Mesenteric fat pad (tissue), 1 donor: Measurements from ENCODE around the gene RAB4A. TPM values are rescaled to one million over a fixed set of nuclear protein-coding genes. Genes with fewer than 3 reads are reported as not detected.
"Not testable (repeated sequence)": the region's sequence is repeated elsewhere in the genome, so short reads cannot be mapped to it uniquely, and the experiment has no call there.

Source experiments
- DNase-seq: peaks from one replicate; pipeline ENCODE4 v3.0.0-alpha.2; 2020; ENCODE audit warnings: low spot score
- total RNA-seq: library from RNA; stranded (reverse); fragmentation: NEBNext Ultra II Directional; extraction: Animal tissue kit (Norgen Biotek cat#: 25700); gene quantifications from one replicate; pipeline ENCODE4 v1.2.1, GENCODE V29; 2021
- donor health status: DM: yes; HTN: yes; CAD: no.

Gene RAB4A
- total RNA-seq, 1 donor from 2014 or later: 50.2 TPM

DNA sequence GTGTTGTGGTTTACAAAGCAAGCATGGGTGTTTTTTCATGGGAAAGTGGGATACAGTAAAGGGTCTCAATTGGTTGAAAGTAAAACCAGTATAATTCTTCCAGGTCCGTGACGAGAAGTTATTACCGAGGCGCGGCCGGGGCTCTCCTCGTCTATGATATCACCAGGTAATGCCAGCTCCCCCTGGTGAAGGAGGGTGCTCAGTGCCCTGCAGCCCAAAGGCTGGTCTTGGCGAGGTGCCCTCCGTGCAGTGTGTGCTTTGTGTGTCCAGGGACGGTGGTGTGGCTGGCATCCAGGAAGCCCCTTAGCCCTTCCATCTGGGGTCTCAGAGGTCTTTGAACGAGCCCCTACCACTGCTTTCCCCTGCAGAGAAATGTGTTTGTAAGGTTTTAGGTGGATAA is 24.8 kb downstream of the RAB4A start:
- DNase-seq: no peak

- no peak for DNase-seq
These were observed 25.6 kb downstream of the RAB4A start for GRCh38 chr1:229296541-229296941.

- DNase-seq: no peak
These were observed 26.8 kb downstream of the RAB4A start for GRCh38 chr1:229297746-229298145.

GRCh38 chr1:229298420-229298819 is 27.5 kb downstream of the RAB4A start:
- no peak for DNase-seq

DNA sequence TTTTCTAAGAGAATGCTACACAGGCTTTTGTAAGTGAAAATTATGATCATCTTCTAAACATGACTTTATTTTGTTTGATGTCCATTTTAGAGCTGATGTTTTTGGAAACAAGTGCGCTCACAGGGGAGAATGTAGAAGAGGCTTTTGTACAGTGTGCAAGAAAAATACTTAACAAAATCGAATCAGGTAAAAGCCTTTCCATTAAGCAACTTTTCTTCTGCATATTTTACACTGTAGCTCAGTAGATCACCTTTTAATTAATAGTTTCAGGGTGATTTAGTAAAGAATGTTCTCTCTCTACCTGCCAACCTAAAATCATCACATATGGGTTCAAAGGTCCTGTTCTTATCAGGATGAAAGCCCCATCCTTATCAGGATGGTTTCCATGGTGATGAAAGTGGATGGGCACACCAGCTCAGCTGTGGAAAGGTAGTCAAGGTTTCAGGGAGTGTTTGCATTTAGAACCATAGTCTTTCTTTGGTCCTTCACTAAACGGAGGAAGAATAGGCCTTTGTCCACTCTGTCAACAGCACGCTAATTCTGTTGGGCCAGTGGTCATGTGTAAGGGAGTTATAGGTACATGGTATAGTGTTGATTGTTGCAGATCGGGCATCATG is 28.1 kb downstream of the RAB4A start:
- no peak for DNase-seq

- DNase-seq: no peak
These were observed 29.3 kb downstream of the RAB4A start for GRCh38 chr1:229300099-229300757.

DNA sequence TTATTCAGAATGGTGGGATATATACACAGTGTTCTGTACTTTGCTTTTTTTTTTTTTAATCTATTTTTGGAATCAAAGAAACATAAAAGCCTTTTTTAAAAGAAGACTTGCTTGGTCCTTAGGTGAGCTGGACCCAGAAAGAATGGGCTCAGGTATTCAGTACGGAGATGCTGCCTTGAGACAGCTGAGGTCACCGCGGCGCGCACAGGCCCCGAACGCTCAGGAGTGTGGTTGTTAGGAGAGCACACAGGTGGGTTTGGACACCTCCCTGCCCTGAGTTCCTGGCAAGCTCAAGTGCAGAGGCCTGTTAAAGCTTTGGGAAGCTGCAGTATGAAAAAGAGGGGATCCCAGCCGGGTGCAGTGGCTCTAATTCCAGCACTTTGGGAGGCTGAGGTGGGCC is 31.8 kb downstream of the RAB4A start:
- no peak for DNase-seq

- DNase-seq: no peak
These were observed 32.9 kb downstream of the RAB4A start for GRCh38 chr1:229303855-229304254.

GRCh38 chr1:229305392-229305791 is 34.5 kb downstream of the RAB4A start:
- DNase-seq: no peak

GRCh38 chr1:229309074-229309473 is 38.2 kb downstream of the RAB4A start:
- no peak for DNase-seq

GRCh38 chr1:229309684-229310083 is 38.8 kb downstream of the RAB4A start:
- DNase-seq: no peak

DNA sequence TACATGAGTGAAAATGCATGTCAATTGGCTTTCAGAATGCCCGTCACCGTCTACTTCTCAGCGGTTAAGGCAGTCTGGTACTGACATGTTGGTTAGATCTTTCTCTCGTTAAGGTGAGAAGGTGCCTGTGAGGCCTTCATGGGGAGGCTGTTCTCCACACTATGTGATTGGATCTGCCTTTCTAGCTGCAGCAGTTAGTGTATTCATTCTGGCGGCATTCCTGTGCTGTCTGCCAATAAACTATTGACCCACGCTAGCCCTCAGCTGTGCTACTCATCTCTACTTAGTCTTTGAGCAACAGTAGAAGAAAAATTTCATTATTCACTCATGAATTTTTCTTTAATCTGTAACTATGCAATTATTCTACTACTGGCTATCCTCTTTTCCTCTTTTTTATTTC is 39.9 kb downstream of the RAB4A start:
- DNase-seq: no peak

DNA sequence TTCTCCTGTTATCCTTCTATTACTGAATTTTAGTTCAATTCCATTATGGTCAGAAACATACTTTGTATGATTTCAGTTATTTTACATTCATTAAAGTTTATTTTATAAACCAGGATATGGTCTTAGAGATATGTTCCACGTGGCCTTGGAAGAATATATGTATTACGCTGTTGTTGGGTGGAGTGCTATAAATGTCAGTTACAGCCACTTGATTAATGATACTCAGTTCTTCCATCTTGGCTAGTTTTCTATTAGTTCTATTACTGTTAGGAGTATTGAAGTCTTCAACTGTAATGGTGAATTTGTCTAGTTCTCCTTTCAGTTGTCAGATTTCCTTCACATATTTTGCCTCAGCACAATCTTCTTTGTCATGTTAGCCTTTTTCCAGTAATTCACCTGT is 45.3 kb downstream of the RAB4A start:
- no peak for DNase-seq

DNA sequence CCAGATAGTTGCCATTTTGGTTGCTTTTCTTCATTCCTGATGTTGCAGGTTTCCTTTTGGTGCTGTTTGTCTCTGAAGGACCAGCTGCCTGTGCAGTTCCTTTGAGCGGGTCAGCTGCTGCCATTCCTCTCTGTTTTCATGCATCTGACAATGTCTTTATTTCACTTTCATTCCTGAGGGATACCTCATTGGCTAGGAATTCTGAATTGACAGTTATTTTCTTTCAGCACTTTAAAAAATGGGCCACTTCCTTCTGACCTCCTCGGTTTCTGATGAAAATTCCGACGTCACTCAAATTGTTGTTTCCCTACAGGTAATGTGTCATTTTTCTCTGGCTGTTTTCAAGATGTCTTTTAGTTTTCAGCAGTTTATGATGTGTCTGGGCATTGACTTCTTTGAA is 47.1 kb downstream of the RAB4A start:
- no peak for DNase-seq

- DNase-seq: no peak
These were observed 48.6 kb downstream of the RAB4A start for GRCh38 chr1:229319487-229319886.

DNA sequence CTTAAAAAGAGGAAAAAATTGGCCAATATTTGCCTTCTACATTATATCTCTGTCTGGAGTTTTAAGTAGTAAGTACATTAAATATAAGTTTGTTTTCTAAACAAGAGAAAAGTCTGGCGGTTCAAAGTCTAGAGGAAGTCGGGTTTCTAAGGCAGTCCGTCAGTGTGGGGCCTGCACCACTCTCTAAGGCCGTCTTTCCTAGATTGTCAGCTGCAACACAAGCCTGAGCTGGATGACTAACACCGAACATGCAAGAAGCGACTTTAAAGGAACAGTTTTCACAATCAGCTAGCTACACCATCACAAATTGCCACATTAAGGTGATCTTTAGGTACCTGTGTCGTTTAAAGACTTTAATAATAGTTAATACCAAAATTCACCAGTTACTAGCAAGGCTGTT is 52.3 kb downstream of the RAB4A start:
- no peak for DNase-seq

DNA sequence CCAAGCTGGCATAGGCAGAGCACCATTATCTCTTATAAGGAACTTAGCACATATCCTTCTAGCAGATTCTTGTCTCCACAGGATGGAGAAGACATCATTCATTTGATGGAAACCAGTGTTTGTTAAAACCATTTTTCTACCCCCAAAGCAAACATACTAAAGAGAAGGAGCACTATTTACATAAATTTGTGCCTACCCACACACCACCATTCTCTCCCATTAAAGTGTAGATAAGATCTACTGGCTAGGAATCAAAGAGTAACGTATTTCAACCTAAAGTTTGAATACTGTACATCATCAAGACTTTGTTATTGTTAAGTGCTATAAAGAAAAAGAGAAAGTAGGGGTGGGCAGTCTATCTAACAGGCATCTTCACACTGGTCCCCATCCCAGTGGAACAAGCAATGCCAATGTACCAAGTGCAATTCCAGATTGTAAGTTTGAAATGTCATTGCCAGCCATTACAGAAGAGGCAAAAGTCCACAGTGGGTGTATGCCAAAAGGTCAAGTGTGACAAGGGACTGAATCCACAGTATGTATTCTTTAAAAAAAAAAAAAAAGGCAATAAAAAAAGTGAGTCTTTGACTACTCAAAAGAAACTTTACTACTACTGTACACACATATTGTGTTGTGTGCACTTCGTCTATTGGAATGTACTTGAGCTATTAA is 53.1 kb downstream of the RAB4A start:
- no peak for DNase-seq

GRCh38 chr1:229325401-229325800 is 54.5 kb downstream of the RAB4A start:
- no peak for DNase-seq

DNA sequence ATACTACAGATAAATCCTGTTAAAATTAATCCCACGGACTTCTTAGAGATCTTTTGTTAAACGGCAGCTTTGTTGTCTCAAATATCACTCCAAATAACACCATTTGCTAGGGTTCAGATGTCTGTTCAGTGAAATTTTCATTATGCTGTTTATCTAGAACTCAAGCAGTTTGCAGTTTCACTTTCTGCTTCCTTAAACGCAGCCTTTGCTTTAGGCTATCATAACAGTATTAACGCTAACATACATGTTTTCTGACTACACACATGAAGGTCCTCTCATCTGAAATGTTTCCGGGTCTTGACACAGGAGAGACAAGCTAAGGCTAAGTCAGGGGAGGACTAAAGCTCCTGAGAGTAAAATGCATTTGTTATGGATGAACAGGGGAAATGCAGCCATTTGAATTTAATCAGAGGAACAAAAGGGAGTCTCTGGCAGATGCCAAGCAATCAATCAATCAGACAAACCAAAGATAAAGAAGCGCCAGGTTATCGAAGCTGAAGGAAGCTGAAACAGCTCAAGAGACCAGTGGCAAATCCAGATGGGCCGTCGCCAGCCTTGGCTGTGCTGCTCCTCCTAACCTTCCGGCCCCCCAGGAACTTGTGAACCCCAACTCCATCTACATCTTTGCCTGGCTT is 55.1 kb downstream of the RAB4A start:
- no peak for DNase-seq

- no peak for DNase-seq
These were observed 55.7 kb downstream of the RAB4A start for GRCh38 chr1:229326601-229327000.

DNA sequence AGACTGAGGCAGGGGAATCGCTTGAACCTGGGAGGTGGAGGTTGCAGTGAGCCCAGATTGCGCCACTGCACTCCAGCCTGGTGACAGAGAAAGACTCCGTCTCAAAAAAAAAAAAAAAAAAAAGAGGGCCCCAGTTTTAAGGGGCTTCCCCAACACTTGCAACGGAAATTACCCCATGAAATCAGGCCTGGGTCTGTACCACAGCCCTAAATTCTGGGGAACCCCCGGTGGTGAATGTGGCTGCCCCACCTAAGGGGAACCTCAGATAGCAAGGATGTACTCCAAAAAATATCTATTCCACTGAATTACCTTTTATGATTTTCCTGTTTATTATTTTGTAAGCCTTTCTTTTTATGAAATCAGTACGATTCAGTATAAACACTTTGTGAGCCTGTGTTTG is 56.9 kb downstream of the RAB4A start:
- DNase-seq: not testable (repeated sequence)
